22Rv1 (cell line): Measurements from ENCODE around the gene ZDHHC24.
A peak's percentile ranks its signal among the peaks of the same experiment; 100 is the strongest.

ENCODE experiments used
- H3K27ac ChIP-seq: fragments of 450-650 bp; 2 replicates; pipeline ENCODE4 v1.5.1; 2017
- ZFX ChIP-seq: fragments of 450-650 bp; IDR thresholded peaks from 2 replicates; pipeline ENCODE4 v1.6.1; 2017; ENCODE audit warnings: antibody characterized with exemption, borderline replicate concordance
- TF ChIP-seq, protein P1 (sequence below): fragments of 450-650 bp; IDR thresholded peaks from 2 replicates; pipeline ENCODE4 v1.5.1; 2017; ENCODE audit warnings: mild to moderate bottlenecking

The ZDHHC24 gene

DNA sequence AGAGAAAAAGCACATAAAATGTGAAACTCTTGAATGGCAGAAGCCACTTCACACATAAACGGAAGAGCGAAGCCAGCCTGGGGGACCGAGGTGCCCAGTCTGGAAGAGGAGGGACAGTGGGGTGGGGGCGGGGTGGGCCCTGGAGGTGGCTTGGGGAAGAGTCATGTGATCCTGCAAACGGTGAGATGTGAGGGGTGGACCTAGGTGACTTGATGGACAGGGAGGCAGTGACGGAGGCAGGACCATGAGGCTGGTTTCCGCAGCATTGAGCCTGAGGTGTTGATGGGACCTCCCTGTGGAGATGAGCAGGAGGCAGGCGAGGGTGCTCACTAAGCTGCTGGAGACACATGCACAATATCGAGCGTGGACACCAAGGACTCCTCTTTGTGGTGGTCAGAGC lies 16.8 kb downstream of the ZDHHC24 start:
- TF ChIP-seq ZFX: no peak
- TF ChIP-seq, protein P1, sequence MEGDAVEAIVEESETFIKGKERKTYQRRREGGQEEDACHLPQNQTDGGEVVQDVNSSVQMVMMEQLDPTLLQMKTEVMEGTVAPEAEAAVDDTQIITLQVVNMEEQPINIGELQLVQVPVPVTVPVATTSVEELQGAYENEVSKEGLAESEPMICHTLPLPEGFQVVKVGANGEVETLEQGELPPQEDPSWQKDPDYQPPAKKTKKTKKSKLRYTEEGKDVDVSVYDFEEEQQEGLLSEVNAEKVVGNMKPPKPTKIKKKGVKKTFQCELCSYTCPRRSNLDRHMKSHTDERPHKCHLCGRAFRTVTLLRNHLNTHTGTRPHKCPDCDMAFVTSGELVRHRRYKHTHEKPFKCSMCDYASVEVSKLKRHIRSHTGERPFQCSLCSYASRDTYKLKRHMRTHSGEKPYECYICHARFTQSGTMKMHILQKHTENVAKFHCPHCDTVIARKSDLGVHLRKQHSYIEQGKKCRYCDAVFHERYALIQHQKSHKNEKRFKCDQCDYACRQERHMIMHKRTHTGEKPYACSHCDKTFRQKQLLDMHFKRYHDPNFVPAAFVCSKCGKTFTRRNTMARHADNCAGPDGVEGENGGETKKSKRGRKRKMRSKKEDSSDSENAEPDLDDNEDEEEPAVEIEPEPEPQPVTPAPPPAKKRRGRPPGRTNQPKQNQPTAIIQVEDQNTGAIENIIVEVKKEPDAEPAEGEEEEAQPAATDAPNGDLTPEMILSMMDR: no peak

GRCh38 chr11:66524304-66525040 lies 21.4 kb downstream of the ZDHHC24 start:
- TF ChIP-seq ZFX: no peak
- TF ChIP-seq, protein P1: no peak
- no peak overlapping the region for H3K27ac ChIP-seq

More for the DNA sequence above, 16.8 kb downstream of the ZDHHC24 start:
- no peak overlapping the region for H3K27ac ChIP-seq

GRCh38 chr11:66523611-66524010 lies 22.2 kb downstream of the ZDHHC24 start:
- TF ChIP-seq, protein P1: no peak
- H3K27ac ChIP-seq: no peak overlapping the region

GRCh38 chr11:66510990-66511339 lies 34.9 kb downstream of the ZDHHC24 start:
- TF ChIP-seq ZFX: no peak
- TF ChIP-seq, protein P1: no peak
- H3K27ac ChIP-seq: peak overlapping the region; percentile 65

DNA sequence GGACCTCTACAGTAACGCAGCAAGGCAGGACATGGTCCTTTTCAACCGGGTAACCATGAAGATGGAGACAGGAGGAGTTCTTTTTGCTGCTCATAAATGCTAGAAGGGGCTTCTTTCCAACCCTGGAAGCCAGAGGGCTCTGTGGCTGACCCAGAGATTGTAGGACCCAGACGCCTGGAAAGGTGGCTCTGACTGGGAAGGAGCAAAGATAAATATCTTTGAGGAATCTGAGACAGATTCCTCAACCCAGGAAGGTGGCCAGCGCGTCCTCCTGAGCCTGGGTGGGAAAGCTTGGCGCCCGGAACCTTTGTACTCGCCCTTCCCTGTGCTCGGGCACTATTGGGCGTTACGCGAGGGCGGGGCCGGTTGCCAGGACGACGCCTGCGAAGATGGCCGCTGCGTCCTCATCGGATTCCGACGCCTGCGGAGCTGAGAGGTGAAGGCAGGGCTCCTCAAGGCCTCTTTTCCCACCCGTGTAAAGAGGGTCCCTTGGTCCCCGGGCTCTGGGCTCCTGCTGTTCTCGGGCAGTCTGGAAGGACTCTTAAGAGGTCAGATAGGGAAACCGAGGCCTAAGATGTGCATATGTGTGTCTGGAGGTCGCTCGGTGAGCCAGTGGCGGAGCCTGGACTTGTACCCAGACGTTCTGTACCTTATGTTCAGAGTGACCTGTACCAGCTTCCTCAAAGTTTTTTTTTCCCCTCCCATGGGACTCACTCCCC lies 35.4 kb downstream of the ZDHHC24 start, which contains the start of gene BBS1:
Gene BBS1, plus strand, starts transcription at position 365 of the 719 bp plus-strand sequence. Its CDS starts 25 bp downstream, at position 390.
- TF ChIP-seq, protein P1: no peak
- TF ChIP-seq ZFX: no peak
- H3K27ac ChIP-seq: peak within 1 kb of the TSS; percentile 65

- no peak for TF ChIP-seq ZFX
- no peak overlapping the region for H3K27ac ChIP-seq
Measured at GRCh38 chr11:66509131-66509561, 36.7 kb downstream of the ZDHHC24 start.

DNA sequence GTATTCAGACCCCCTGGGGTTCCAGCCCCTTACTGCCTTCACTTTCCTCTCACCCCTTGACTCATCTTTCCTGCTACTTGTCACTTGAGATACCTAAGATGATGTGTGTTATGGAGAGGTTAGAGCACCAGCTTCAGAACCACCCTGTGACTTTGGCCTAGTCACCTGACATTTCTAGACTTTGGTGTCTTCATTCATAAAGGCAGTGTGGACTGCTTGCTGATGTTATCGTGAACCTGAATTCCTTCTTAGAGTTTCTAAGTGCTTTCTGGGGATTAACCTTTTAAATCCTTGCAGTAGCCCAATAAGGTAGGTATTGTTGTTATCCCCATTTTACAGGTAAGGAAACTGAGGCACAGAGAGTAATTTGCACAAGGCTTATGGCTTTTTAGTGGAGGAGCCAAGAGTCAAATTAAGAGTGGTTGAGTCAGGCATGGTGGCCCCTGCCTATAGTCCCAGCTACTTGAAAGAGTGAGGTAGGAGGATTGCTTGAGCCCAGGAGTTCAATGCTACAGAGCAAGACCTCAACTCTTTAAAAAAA lies 40.5 kb downstream of the ZDHHC24 start:
- H3K27ac ChIP-seq: no peak overlapping the region
- no peak for TF ChIP-seq ZFX
- TF ChIP-seq, protein P1: no peak
